Right lobe of liver (tissue), 6 donors: Measurements from ENCODE around the gene FUCA2. TPM values are rescaled to one million over a fixed set of nuclear protein-coding genes. Genes with fewer than 3 reads are reported as not detected.

Experiments
- ATAC-seq, 4 donors: fragments of 200-7000 bp; cut with Tn5 transposase; one replicate each; pipeline ENCODE4 v1.9.1; 2020; ENCODE audit warnings: mild to moderate bottlenecking in 4 of 4, moderate library complexity in 4 of 4
- DNase-seq, 3 donors: peaks; one replicate each; pipeline ENCODE4 v3.0.0-alpha.2; 2020
- H3K27ac ChIP-seq, 3 donors: fragments of 200-600 bp; one replicate each; pipeline ENCODE4 v1.8.0; 2022
- H3K27me3 ChIP-seq, 2 donors: fragments of 200-600 bp; one replicate each; pipeline ENCODE4 v1.8.0; 2022
- H3K36me3 ChIP-seq, 4 donors: fragments of 200-600 bp; sonication (generic) in 1 of 4; one replicate each; pipeline versions ENCODE4 v1.5.1 to v1.8.0; 2017 to 2022; ENCODE audit warnings: control low read depth in 1 of 4
- H3K4me1 ChIP-seq, 4 donors: fragments of 200-600 bp; sonication (generic) in 1 of 4; one replicate each; pipeline versions ENCODE4 v1.5.1 to v1.8.0; 2017 to 2022; ENCODE audit warnings: control low read depth in 1 of 4
- H3K4me3 ChIP-seq, 3 donors: fragments of 200-600 bp; one replicate each; pipeline ENCODE4 v1.8.0; 2022
- H3K9me3 ChIP-seq, 4 donors: fragments of 200-600 bp; sonication (generic) in 1 of 4; one replicate each; pipeline versions ENCODE4 v1.5.1 to v1.8.0; 2017 to 2022; ENCODE audit warnings: control low read depth in 1 of 4
- CTCF ChIP-seq, 4 donors: fragments of 200-600 bp in 3 of 4; fragments of 450-650 bp in 1 of 4; IDR thresholded peaks; one replicate each; pipeline versions ENCODE4 v1.5.1 to v1.8.0; 2016 to 2022; ENCODE audit warnings: antibody characterized with exemption in 4 of 4, mild to moderate bottlenecking in 2 of 4
- POLR2A ChIP-seq: fragments of 450-650 bp; IDR thresholded peaks from one replicate; pipeline ENCODE4 v1.6.1; 2017; ENCODE audit warnings: antibody characterized with exemption, mild to moderate bottlenecking
- WGBS: methylation state at CpG from one replicate; pipeline ENCODE4 v1.1.6; 2018; ENCODE audit warnings: low coverage, low lambda C conversion rate; ENCODE audit not compliant: insufficient coverage; ENCODE audit errors: missing lambda C conversion rate; 5-methylcytosine and 5-hydroxymethylcytosine counted together
- intact Hi-C, 2 donors: fragments of 100-400 bp; cut with DNase I; formaldehyde crosslinking; loops; one replicate each; pipeline versions ENCODE4 v1.11.2 to v1.14.1; 2022
- total RNA-seq, 6 experiments: library from RNA; depleted of rRNA in 2 of 6; stranded (reverse); fragments of >200 nt in 2 of 6; fragmentation: NEBNext Ultra II Directional in 3 of 6; extraction: Animal tissue kit (Norgen Biotek cat#: 25700) in 3 of 6; gene quantifications; one replicate each; pipeline versions ENCODE4 v1.1.0 to v1.2.4, GENCODE V29; 2016 to 2023
- donor health status: DM: no; HTN: yes; CAD: no.
- donor health status: DM: no; HTN: no; CAD: no.
- donor health status: DM: no; HTN: no; CAD: no.
- donor health status: DM: no; HTN: yes; CAD: no.
- donor health status: DM: no; HTN: yes; CAD: no.

The FUCA2 gene
- total RNA-seq, 6 experiments from 2014 or later = 28.6 to 58.7 (median 35.1) TPM

GRCh38 chr6:143536461-143536865, 24.9 kb upstream of the FUCA2 start:
- Histone ChIP-seq H3K4me3 (peak overlapping the region; percentile 41 to 60 (median 54)), H3K27me3 (no peaks in the 10 kb centered on the region), H3K27ac (peak overlapping the region in 2 of 3 donors; percentile 16 to 41), H3K9me3 (no peaks in the 10 kb centered on the region), H3K4me1 (peaks cover 0 to 20% (median 2%) of the 10 kb centered on the region in 4 donors), H3K36me3 (no peaks in the 10 kb centered on the region)
- DNase-seq (peak; percentile 61 to 73 (median 64)), ATAC-seq (peak; percentile 65 to 81 (median 73))
- 0% methylated on average over 10 of the region's 27 CpGs for WGBS
- TF ChIP-seq CTCF (IDR thresholded peaks at IDR 0.05) = no peak
- no peak for TF ChIP-seq POLR2A
- intact Hi-C loops = no loop called here

- no peak overlapping the region for H3K27ac ChIP-seq
- no peak for TF ChIP-seq POLR2A
- 29% methylated on average over 4 of the region's 5 CpGs for WGBS
- intact Hi-C loops = no loop called here
- H3K36me3 ChIP-seq = no peaks in the 10 kb centered on the region
- no peak overlapping the region for H3K4me3 ChIP-seq
- peaks cover 0 to 20% (median 2%) of the 10 kb centered on the region in 4 donors for H3K4me1 ChIP-seq
- no peaks in the 10 kb centered on the region for H3K27me3 ChIP-seq
- no peak for DNase-seq
- peak in 3 of 4 donors; percentile 26 to 38 (median 27) for ATAC-seq
- H3K9me3 ChIP-seq = no peaks in the 10 kb centered on the region
These were observed 23.7 kb upstream of the FUCA2 start for GRCh38 chr6:143535189-143535614.

- Histone ChIP-seq H3K36me3 (no peaks in the 10 kb centered on the region), H3K9me3 (no peaks in the 10 kb centered on the region), H3K4me1 (peaks cover 0 to 13% (median 2%) of the 10 kb centered on the region in 4 donors), H3K27me3 (no peaks in the 10 kb centered on the region), H3K4me3 (no peak overlapping the region), H3K27ac (no peak overlapping the region)
- DNase-seq (no peak), ATAC-seq (no peak)
- WGBS = 58% methylated on average over 5 of the region's 5 CpGs
- no peak for TF ChIP-seq POLR2A
- no peak for TF ChIP-seq CTCF (IDR thresholded peaks at IDR 0.05)
- intact Hi-C loops = no loop called here
These were observed 20.4 kb upstream of the FUCA2 start for GRCh38 chr6:143531720-143532499.

- Histone ChIP-seq H3K4me1 (no peaks in the 10 kb centered on the region), H3K36me3 (no peaks in the 10 kb centered on the region), H3K4me3 (no peak overlapping the region), H3K9me3 (no peaks in the 10 kb centered on the region), H3K27ac (no peak overlapping the region), H3K27me3 (no peaks in the 10 kb centered on the region)
- WGBS = 58% methylated on average over 2 of the region's 2 CpGs
- TF ChIP-seq CTCF (IDR thresholded peaks at IDR 0.05) (no peak), POLR2A (no peak)
- DNase-seq (no peak), ATAC-seq (no peak)
- intact Hi-C loops = no loop called here
These were observed 17.6 kb upstream of the FUCA2 start for GRCh38 chr6:143529095-143529494.

- TF ChIP-seq CTCF (IDR thresholded peaks at IDR 0.05) (no peak), POLR2A (no peak)
- DNase-seq (no peak), ATAC-seq (no peak)
- Histone ChIP-seq H3K36me3 (no peaks in the 10 kb centered on the region), H3K4me1 (no peaks in the 10 kb centered on the region), H3K27ac (no peak overlapping the region), H3K27me3 (no peaks in the 10 kb centered on the region), H3K9me3 (no peaks in the 10 kb centered on the region), H3K4me3 (no peak overlapping the region)
- WGBS = 48% methylated on average over 7 of the region's 7 CpGs
- intact Hi-C loops = no loop called here
These were observed 16.8 kb upstream of the FUCA2 start for GRCh38 chr6:143528164-143528811.
